ENCODE results near the gene PDZD7. TPM values are rescaled to one million over a fixed set of nuclear protein-coding genes. Genes with fewer than 3 reads are reported as not detected.

The PDZD7 gene
- total and polyA plus RNA-seq, 9 of the 15 experiments (the other 6 are each of a cell fraction or from before 2014, with no cell fraction given): 0.04 to 0.24 (median 0.08) TPM; not detected in 3

GRCh38 chr10:100962351-100963080 lies 68.4 kb downstream of the PDZD7 start:
- no TSS peak for BruUV-seq (replicated peaks)
- 80% methylated on average over 4 of the region's 4 CpGs for WGBS (ENCODE audit: insufficient coverage, low coverage, missing lambda C conversion rate)
- H3K4me2 ChIP-seq (ENCODE audit: insufficient read depth, low read length): no peak overlapping the region
- H3K4me3 ChIP-seq: no peak overlapping the region
- no peak overlapping the region for H3K27ac ChIP-seq (ENCODE audit: extremely low read depth, low read depth, low read length)
- H2AFZ ChIP-seq (ENCODE audit: low read depth, low read length): no peak overlapping the region
- intact Hi-C loops (cut with micrococcal nuclease): no loop called here
- H3K4me1 ChIP-seq (replicated peaks in 1 of 2; ENCODE audit: control insufficient read depth in 2 of 2, insufficient read depth in 2 of 2, low read length in 2 of 2): peaks cover 2 to 6% of the 10 kb centered on the region in 2 experiments; a peak in 3 of 5 replicates
- ChIA-PET POLR2A (interaction anchor here (0.8 kb wide), 1 partner anchor 399 kb away, joined by 3 read pairs; no protein-coding TSS in a partner anchor), CTCF (ENCODE audit: low intra/inter-chr PET ratio) (no interaction called here)
- no peak for TF ChIP-seq ZNF75A (CRISPR knock-in tag; IDR thresholded peaks at IDR 0.05)
- TF ChIP-seq TFAM (CRISPR knock-in tag; conservative IDR thresholded peaks at IDR 0.05): no peak
- TF ChIP-seq SRSF3 (IDR thresholded peaks at IDR 0.05; ENCODE audit: insufficient read depth, low read length): no peak
- TF ChIP-seq, protein P1, sequence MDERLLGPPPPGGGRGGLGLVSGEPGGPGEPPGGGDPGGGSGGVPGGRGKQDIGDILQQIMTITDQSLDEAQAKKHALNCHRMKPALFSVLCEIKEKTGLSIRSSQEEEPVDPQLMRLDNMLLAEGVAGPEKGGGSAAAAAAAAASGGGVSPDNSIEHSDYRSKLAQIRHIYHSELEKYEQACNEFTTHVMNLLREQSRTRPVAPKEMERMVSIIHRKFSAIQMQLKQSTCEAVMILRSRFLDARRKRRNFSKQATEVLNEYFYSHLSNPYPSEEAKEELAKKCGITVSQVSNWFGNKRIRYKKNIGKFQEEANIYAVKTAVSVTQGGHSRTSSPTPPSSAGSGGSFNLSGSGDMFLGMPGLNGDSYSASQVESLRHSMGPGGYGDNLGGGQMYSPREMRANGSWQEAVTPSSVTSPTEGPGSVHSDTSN (CRISPR knock-in tag; IDR thresholded peaks at IDR 0.05; ENCODE audit: low read depth): no peak
- TF ChIP-seq, protein P1 (tag; conservative IDR thresholded peaks at IDR 0.05; ENCODE audit: low read depth): no peak
- no peak for TF ChIP-seq ZFP1 (CRISPR knock-in tag; IDR thresholded peaks at IDR 0.05)
- TF ChIP-seq ETV6 (IDR thresholded peaks at IDR 0.05; ENCODE audit: borderline replicate concordance in 1 of 2, low read depth in 2 of 2, low read length in 1 of 2): no peak
- no peak for TF ChIP-seq ETV6 (CRISPR knock-in tag; IDR thresholded peaks at IDR 0.05; ENCODE audit: borderline replicate concordance)
- TF ChIP-seq TRIM24 (IDR thresholded peaks at IDR 0.05): no peak
- no peak for TF ChIP-seq GTF3C2 (IDR thresholded peaks at IDR 0.05; ENCODE audit: borderline replicate concordance, extremely low read depth, insufficient read length)
- TF ChIP-seq RAD51 (IDR thresholded peaks at IDR 0.05; ENCODE audit: borderline replicate concordance, low read depth): no peak
- no peak for TF ChIP-seq ZNF766 (CRISPR knock-in tag; conservative IDR thresholded peaks at IDR 0.05)
- no peak for TF ChIP-seq THRAP3 (IDR thresholded peaks at IDR 0.05; ENCODE audit: borderline replicate concordance)
- TF ChIP-seq MEF2D (tag; conservative IDR thresholded peaks at IDR 0.05; ENCODE audit: low read depth): no peak
- in situ Hi-C loops (cut with MboI): no loop called here
- H4K20me1 ChIP-seq (replicated peaks; ENCODE audit: control insufficient read depth, insufficient read depth, low read length): no peaks in the 10 kb centered on the region
- no peak for FAIRE-seq
- H3K36me3 ChIP-seq (ENCODE audit: control insufficient read depth, insufficient read depth, low read length): peaks cover 44% of the 10 kb centered on the region; the same call in 1 of the 3 replicates
- no peak for ATAC-seq
- H3K9me3 ChIP-seq (replicated peaks; ENCODE audit: control insufficient read depth, insufficient read depth, low read depth, low read length): no peaks in the 10 kb centered on the region
- H3K27me3 ChIP-seq (ENCODE audit: control insufficient read depth in 2 of 2, insufficient read depth in 2 of 2, low read length in 2 of 2): no peaks in the 10 kb centered on the region
- no peak overlapping the region for H3K9ac ChIP-seq (ENCODE audit: insufficient read depth in 1 of 2, low read depth in 2 of 2, low read length in 2 of 2)
- no peak for DNase-seq (ENCODE audit: extremely low read depth in 1 of 4, low spot score in 3 of 4)
- no peaks in the 10 kb centered on the region for H3K79me2 ChIP-seq (ENCODE audit: control insufficient read depth, insufficient read depth, low read length)
- no peaks in the 10 kb centered on the region for H3K9me1 ChIP-seq (ENCODE audit: control insufficient read depth, insufficient read depth, low read length)
